ENCODE data around the gene SIPA1L3. TPM values are rescaled to one million over a fixed set of nuclear protein-coding genes. Genes with fewer than 3 reads are reported as not detected.

Gene SIPA1L3
- total and polyA plus RNA-seq, 9 of the 15 experiments (the other 6 are each of a cell fraction or from before 2014, with no cell fraction given): 0.01 to 6.1 (median 2.5) TPM

- ChIA-PET POLR2A (interaction anchor here (0.7 kb wide), 1 partner anchor 11 kb away, joined by 3 read pairs; no protein-coding TSS in a partner anchor), CTCF (ENCODE audit: low intra/inter-chr PET ratio) (no interaction called here)
- Histone ChIP-seq H3K27me3 (ENCODE audit: control insufficient read depth in 2 of 2, insufficient read depth in 2 of 2, low read length in 2 of 2) (peaks cover 19 to 37% of the 10 kb centered on the region in 2 experiments; a peak in 4 of 5 replicates), H2AFZ (ENCODE audit: low read depth, low read length) (no peak overlapping the region), H4K20me1 (replicated peaks; ENCODE audit: control insufficient read depth, insufficient read depth, low read length) (no peaks in the 10 kb centered on the region), H3K4me2 (ENCODE audit: insufficient read depth, low read length) (no peak overlapping the region), H3K4me3 (no peak overlapping the region), H3K9me3 (replicated peaks; ENCODE audit: control insufficient read depth, insufficient read depth, low read depth, low read length) (no peaks in the 10 kb centered on the region), H3K9me1 (ENCODE audit: control insufficient read depth, insufficient read depth, low read length) (no peaks in the 10 kb centered on the region), H3K4me1 (replicated peaks in 1 of 2; ENCODE audit: control insufficient read depth in 2 of 2, insufficient read depth in 2 of 2, low read length in 2 of 2) (no peaks in the 10 kb centered on the region), H3K27ac (ENCODE audit: extremely low read depth, low read depth, low read length) (no peak overlapping the region), H3K9ac (ENCODE audit: insufficient read depth in 1 of 2, low read depth in 2 of 2, low read length in 2 of 2) (no peak overlapping the region), H3K79me2 (ENCODE audit: control insufficient read depth, insufficient read depth, low read length) (no peaks in the 10 kb centered on the region), H3K36me3 (ENCODE audit: control insufficient read depth, insufficient read depth, low read length) (no peaks in the 10 kb centered on the region)
- intact Hi-C loops (cut with micrococcal nuclease): loop anchor here (10.0 kb wide), 1 partner anchor 781 kb away; no protein-coding TSS in a partner anchor
- ATAC-seq: no peak
- in situ Hi-C loops (cut with MboI): no loop called here
- no peak for DNase-seq (ENCODE audit: extremely low read depth in 1 of 4, low spot score in 3 of 4)
- 3% methylated on average over 8 of the region's 8 CpGs for WGBS (ENCODE audit: insufficient coverage, low coverage, missing lambda C conversion rate)
- FAIRE-seq: no peak
- BruUV-seq (replicated peaks): no TSS peak
- TF ChIP-seq ZNF639 (CRISPR knock-in tag; conservative IDR thresholded peaks at IDR 0.05 in 1 of 2, IDR thresholded peaks at IDR 0.05 in 1 of 2) (no peak), ZNF280A (IDR thresholded peaks at IDR 0.05; ENCODE audit: low read depth, partially characterized antibody) (no peak), MTF1 (CRISPR knock-in tag; IDR thresholded peaks at IDR 0.05; ENCODE audit: borderline replicate concordance) (no peak), ETS1 (conservative IDR thresholded peaks at IDR 0.05; ENCODE audit: control insufficient read depth, low read depth, low read length) (no peak), PRMT5 (CRISPR knock-in tag; IDR thresholded peaks at IDR 0.05) (no peak), SMAD3 (CRISPR knock-in tag; conservative IDR thresholded peaks at IDR 0.05) (no peak), FOXM1 (IDR thresholded peaks at IDR 0.05; ENCODE audit: low read depth) (no peak), FOXM1 (CRISPR knock-in tag; IDR thresholded peaks at IDR 0.05; ENCODE audit: low read depth) (no peak), HNRNPLL (IDR thresholded peaks at IDR 0.05; ENCODE audit: low read depth, low read length, poor library complexity, severe bottlenecking) (no peak), VEZF1 (CRISPR knock-in tag; IDR thresholded peaks at IDR 0.05) (no peak), PCBP2 (IDR thresholded peaks at IDR 0.05; ENCODE audit: low read depth, low read length, poor library complexity, severe bottlenecking) (no peak), HINFP (tag; conservative IDR thresholded peaks at IDR 0.05; ENCODE audit: low read depth) (no peak)
Observed at GRCh38 chr19:37896180-37896579, 10.8 kb upstream of the SIPA1L3 start.

All from K562 (cell line).